HepG2 (cell line): Measurements from ENCODE around the gene ATP10A. TPM values are rescaled to one million over a fixed set of nuclear protein-coding genes. Genes with fewer than 3 reads are reported as not detected.

Experiments
- ATAC-seq: fragments of 200-7000 bp; cut with Tn5 transposase; 3 replicates; pipeline ENCODE4 v1.9.1; 2020; ENCODE audit warnings: mild to moderate bottlenecking, moderate library complexity
- BruUV-seq: library from RNA; stranded (reverse); fragments of 400-500 nt; replicated peaks from 2 replicates; lab custom pipeline; 2021; lab: Mats Ljungman, UMichigan
- CTCF ChIA-PET: fragments of 300-600 bp; formaldehyde crosslinking; extraction: SDS; loops from one replicate; lab custom pipeline; 2021; ENCODE audit warnings: low total read pairs, inconsistent platforms, low intra/inter-chr PET ratio; lab: Yijun Ruan, JAX
- POLR2A ChIA-PET: fragments of 350-600 bp; sonication (Branson Sonifier 250); formaldehyde crosslinking; loops from one replicate; lab custom pipeline; 2020; ENCODE audit warnings: antibody characterized with exemption, inconsistent platforms; lab: Yijun Ruan, JAX
- DNase-seq: peaks from one replicate; pipeline ENCODE4 v3.0.0-alpha.2; 2015; ENCODE audit warnings: low spot score
- FAIRE-seq: peaks from 3 replicates; lab custom pipeline; 2011; peaks lifted over from hg19 to GRCh38; lab: Jason Lieb, UNC
- H2AFZ ChIP-seq: one replicate; pipeline ENCODE4 v1.6.1; 2011; ENCODE audit warnings: low read length, inconsistent platforms
- H3K27ac ChIP-seq: fragments of 300-600 bp; 3 replicates; pipeline ENCODE4 v1.8.0; 2011; ENCODE audit warnings: mixed run types, mild to moderate bottlenecking, mixed read lengths, low read length, inconsistent platforms; ENCODE audit not compliant: insufficient read depth; ENCODE audit errors: extremely low read length
- H3K27me3 ChIP-seq, 2 experiments: fragments of 200-600 bp in 1 of 2; 2 replicates in 1 of 2; 3 replicates in 1 of 2; pipeline versions ENCODE4 v1.6.0 to v1.8.0; 2011; ENCODE audit warnings: low read length in 2 of 2, mild to moderate bottlenecking in 2 of 2, moderate library complexity in 2 of 2, inconsistent platforms in 1 of 2; ENCODE audit not compliant: insufficient read depth in 2 of 2, control insufficient read depth in 1 of 2
- H3K36me3 ChIP-seq, 2 experiments: fragments of 200-600 bp in 1 of 2; replicated peaks in 1 of 2; 2 replicates in 1 of 2; 3 replicates in 1 of 2; pipeline versions ENCODE4 v1.5.1 to v1.8.0; 2011; ENCODE audit warnings: low read length in 2 of 2, inconsistent platforms in 1 of 2; ENCODE audit not compliant: insufficient read depth in 2 of 2, control insufficient read depth in 1 of 2
- H3K4me1 ChIP-seq: 2 replicates; pipeline ENCODE4 v1.5.1; 2012; ENCODE audit warnings: low read length, inconsistent platforms; ENCODE audit not compliant: insufficient read depth
- H3K4me2 ChIP-seq: 2 replicates; pipeline ENCODE4 v1.6.0; 2011; ENCODE audit warnings: low read depth, low read length, inconsistent platforms
- H3K4me3 ChIP-seq, 3 experiments: fragments of 200-600 bp in 1 of 3; sonication (generic), shearing (Covaris generic) in 1 of 3; replicated peaks in 1 of 3; 2 replicates each; pipeline ENCODE4 v1.5.1; 2011 to 2016; ENCODE audit warnings: low read length in 3 of 3, inconsistent platforms in 2 of 3, low read depth in 2 of 3, mild to moderate bottlenecking in 2 of 3, control low read depth in 1 of 3, mixed read lengths in 1 of 3; ENCODE audit not compliant: insufficient read depth in 1 of 3
- H3K79me2 ChIP-seq: one replicate; pipeline ENCODE4 v1.6.1; 2011; ENCODE audit warnings: low read length, inconsistent platforms; ENCODE audit not compliant: insufficient read depth
- H3K9ac ChIP-seq: 2 replicates; pipeline ENCODE4 v1.6.0; 2011; ENCODE audit warnings: mild to moderate bottlenecking, low read depth, low read length, inconsistent platforms; ENCODE audit not compliant: insufficient read depth
- H3K9me3 ChIP-seq: 2 replicates; pipeline ENCODE4 v1.5.1; 2012; ENCODE audit warnings: mild to moderate bottlenecking, low read length
- H4K20me1 ChIP-seq: 2 replicates; pipeline ENCODE4 v1.6.0; 2011; ENCODE audit warnings: inconsistent platforms, mild to moderate bottlenecking, low read length, moderate library complexity; ENCODE audit not compliant: insufficient read depth
- FOXK1 ChIP-seq: sonication (generic); formaldehyde crosslinking; IDR thresholded peaks from 2 replicates; pipeline ENCODE4 v1.4.0; 2020; ENCODE audit warnings: low read depth, missing genetic modification reagents, borderline replicate concordance
- HDAC1 ChIP-seq: sonication (generic); formaldehyde crosslinking; IDR thresholded peaks from 2 replicates; pipeline ENCODE4 v1.5.1; 2020; ENCODE audit warnings: mild to moderate bottlenecking, missing genetic modification reagents
- HOXA7 ChIP-seq: sonication (generic); formaldehyde crosslinking; IDR thresholded peaks from 2 replicates; pipeline ENCODE4 v1.8.1; 2022; ENCODE audit warnings: mild to moderate bottlenecking, missing genetic modification reagents, moderate library complexity
- MAF1 ChIP-seq: sonication (generic); formaldehyde crosslinking; IDR thresholded peaks from 2 replicates; pipeline ENCODE4 v1.5.0; 2020; ENCODE audit warnings: missing genetic modification reagents, borderline replicate concordance
- MATR3 ChIP-seq: sonication (generic); formaldehyde crosslinking; IDR thresholded peaks from 2 replicates; pipeline ENCODE4 v1.4.0; 2020; ENCODE audit warnings: missing genetic modification reagents
- MXD1 ChIP-seq: sonication (generic); formaldehyde crosslinking; IDR thresholded peaks from 2 replicates; pipeline ENCODE4 v1.4.0; 2020; ENCODE audit warnings: mild to moderate bottlenecking, missing genetic modification reagents
- SRY ChIP-seq: sonication (generic); formaldehyde crosslinking; IDR thresholded peaks from 2 replicates; pipeline ENCODE4 v1.8.0; 2022; ENCODE audit warnings: mild to moderate bottlenecking, missing genetic modification reagents
- ZNF616 ChIP-seq: sonication (generic); formaldehyde crosslinking; IDR thresholded peaks from 2 replicates; pipeline ENCODE4 v1.5.0; 2020; ENCODE audit warnings: low read depth, mild to moderate bottlenecking, missing genetic modification reagents
- ZNF703 ChIP-seq: sonication (generic); formaldehyde crosslinking; IDR thresholded peaks from 2 replicates; pipeline ENCODE4 v1.5.1; 2020; ENCODE audit warnings: missing genetic modification reagents, mild to moderate bottlenecking, moderate library complexity, borderline replicate concordance
- WGBS: methylation state at CpG from one replicate; pipeline ENCODE4 v1.1.6; 2017; ENCODE audit warnings: low lambda C conversion rate; 5-methylcytosine and 5-hydroxymethylcytosine counted together
- in situ Hi-C: cut with HindIII; loops from 2 replicates; pipeline ENCODE4 v1.10.0; 2017; ENCODE audit warnings: low pct_unique_long_range_greater_than_20kb; ENCODE audit not compliant: extremely low pct_ligation_motif_present
- intact Hi-C: fragments of 100-400 bp; cut with micrococcal nuclease; formaldehyde crosslinking; loops from one replicate; pipeline ENCODE4 v1.10.0; 2022; ENCODE audit not compliant: unreplicated experiment
- polyA plus RNA-seq, 8 experiments: library from polyadenylated mRNA; depleted of rRNA in 3 of 8; stranded (reverse) in 7 of 8; unstranded in 1 of 8; fragments of >200 nt; fragmentation: Illumina TruSeq in 4 of 8; extraction: Trizol in 4 of 8; gene quantifications; 2 replicates each; pipeline versions ENCODE4 v1.2.1 to v1.2.3, GENCODE V29; 2011 to 2016; ENCODE audit warnings: low read depth in 4 of 8, missing spikeins in 1 of 8, mixed read lengths in 1 of 8; ENCODE audit not compliant: insufficient read depth in 1 of 8
- total RNA-seq, 5 experiments: library from RNA; depleted of rRNA; stranded (reverse); fragments of >200 nt; fragmentation: Illumina TruSeq; extraction: Trizol; gene quantifications; 2 replicates each; pipeline ENCODE4 v1.2.3, GENCODE V29; 2016; ENCODE audit warnings: low read depth in 1 of 5
- TF ChIP-seq, protein P1 (sequence below): IDR thresholded peaks from 2 replicates; pipeline ENCODE4 v1.6.1; 2018; ENCODE audit warnings: missing genetic modification reagents

ATP10A gene
- total and polyA plus RNA-seq, 2 of the 13 experiments (the other 11 are each of a cell fraction or from before 2014, with no cell fraction given): 0.58 to 4.2 TPM

DNA sequence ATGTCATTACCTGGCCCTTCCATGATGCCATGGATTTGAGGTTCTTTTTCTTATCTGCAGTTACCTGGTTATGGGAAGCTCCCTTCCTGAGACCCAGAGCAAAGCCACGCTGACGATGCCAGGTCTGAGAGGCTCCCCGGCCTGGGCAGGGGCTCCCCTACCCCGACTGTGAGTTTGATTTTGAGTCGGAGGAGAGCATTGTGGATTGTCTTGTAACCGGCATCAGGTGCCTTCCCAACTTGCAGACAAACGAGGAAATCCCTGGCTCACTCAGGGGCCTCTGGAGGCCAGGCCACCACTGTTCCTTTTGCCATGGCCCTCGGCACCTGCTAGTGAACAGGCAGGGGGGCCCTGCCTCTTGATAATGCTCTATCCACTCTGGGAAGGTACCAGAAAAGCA, 151.4 kb downstream of the ATP10A start:
- peaks cover 0 to 3% of the 10 kb centered on the region in 2 experiments; a peak in 1 of 5 replicates for H3K27me3 ChIP-seq
- ATAC-seq (no peak), DNase-seq (no peak), FAIRE-seq (no peak)
- no peak overlapping the region for H3K27ac ChIP-seq
- no peaks in the 10 kb centered on the region for H3K9me3 ChIP-seq
- CTCF ChIA-PET: no interaction called here
- no peak for TF ChIP-seq SRY (CRISPR knock-in tag)
- TF ChIP-seq MAF1: no peak
- TF ChIP-seq MATR3: no peak
- no peak for TF ChIP-seq ZNF616 (CRISPR knock-in tag)
- no peak for TF ChIP-seq ZNF703 (CRISPR knock-in tag)
- no peak for TF ChIP-seq HOXA7 (CRISPR knock-in tag)
- TF ChIP-seq, protein P1, sequence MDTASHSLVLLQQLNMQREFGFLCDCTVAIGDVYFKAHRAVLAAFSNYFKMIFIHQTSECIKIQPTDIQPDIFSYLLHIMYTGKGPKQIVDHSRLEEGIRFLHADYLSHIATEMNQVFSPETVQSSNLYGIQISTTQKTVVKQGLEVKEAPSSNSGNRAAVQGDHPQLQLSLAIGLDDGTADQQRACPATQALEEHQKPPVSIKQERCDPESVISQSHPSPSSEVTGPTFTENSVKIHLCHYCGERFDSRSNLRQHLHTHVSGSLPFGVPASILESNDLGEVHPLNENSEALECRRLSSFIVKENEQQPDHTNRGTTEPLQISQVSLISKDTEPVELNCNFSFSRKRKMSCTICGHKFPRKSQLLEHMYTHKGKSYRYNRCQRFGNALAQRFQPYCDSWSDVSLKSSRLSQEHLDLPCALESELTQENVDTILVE: no peak
- no peak for TF ChIP-seq HDAC1 (CRISPR knock-in tag)
- no peak for TF ChIP-seq MXD1 (CRISPR knock-in tag)
- no peak for TF ChIP-seq FOXK1 (CRISPR knock-in tag)
- intact Hi-C loops (no loop called here), in situ Hi-C loops (loop anchor here (10.0 kb wide), 1 partner anchor 197 kb away; no protein-coding TSS in a partner anchor)
- no peak overlapping the region for H3K4me3 ChIP-seq
- H3K9ac ChIP-seq: no peak overlapping the region
- H3K4me1 ChIP-seq: no peaks in the 10 kb centered on the region
- no peaks in the 10 kb centered on the region for H3K79me2 ChIP-seq
- no peaks in the 10 kb centered on the region for H4K20me1 ChIP-seq
- BruUV-seq: no TSS peak
- H3K36me3 ChIP-seq: no peaks in the 10 kb centered on the region
- POLR2A ChIA-PET: no interaction called here
- H2AFZ ChIP-seq: no peak overlapping the region
- H3K4me2 ChIP-seq: no peak overlapping the region
- 60% methylated on average over 2 of the region's 8 CpGs for WGBS
